K562 (cell line): Measurements from ENCODE around the gene AZU1. TPM values are rescaled to one million over a fixed set of nuclear protein-coding genes. Genes with fewer than 3 reads are reported as not detected.
A peak's percentile ranks its signal among the peaks of the same experiment; 100 is the strongest.

ENCODE experiments used
- CBX1 ChIP-seq: sonication (generic); IDR thresholded peaks from 2 replicates; pipeline ENCODE4 v1.6.1; 2016; ENCODE audit warnings: antibody characterized with exemption, low read depth, mild to moderate bottlenecking
- EZH2 ChIP-seq: IDR thresholded peaks from 2 replicates; pipeline ENCODE4 v1.6.1; 2012; ENCODE audit warnings: low read depth, mild to moderate bottlenecking, inconsistent platforms, low read length, borderline replicate concordance
- GATAD2A ChIP-seq: fragments of 450-650 bp; IDR thresholded peaks from 2 replicates; pipeline ENCODE4 v1.6.1; 2017
- KDM5B ChIP-seq: fragments of 200-600 bp; sonication (generic); IDR thresholded peaks from 2 replicates; pipeline ENCODE4 v1.6.1; 2012; ENCODE audit warnings: low read depth, mild to moderate bottlenecking, moderate library complexity, low read length, control low read depth, inconsistent platforms; ENCODE audit not compliant: insufficient replicate concordance
- MAFF ChIP-seq: IDR thresholded peaks from 2 replicates; pipeline ENCODE4 v1.6.1; 2012; ENCODE audit warnings: low read length, improper control_type of control experiment
- MEIS2 ChIP-seq: fragments of 450-650 bp; IDR thresholded peaks from 2 replicates; pipeline ENCODE4 v1.6.1; 2014; ENCODE audit warnings: mild to moderate bottlenecking; ENCODE audit not compliant: partially characterized antibody
- MTF1 ChIP-seq: fragments of 250-450 bp; sonication (Bioruptor Pico); IDR thresholded peaks from 2 replicates; pipeline ENCODE4 v1.9.0; 2021; ENCODE audit warnings: moderate library complexity, mild to moderate bottlenecking, inconsistent platforms, borderline replicate concordance
- NR2F6 ChIP-seq: fragments of 450-650 bp; formaldehyde crosslinking; IDR thresholded peaks from 2 replicates; pipeline ENCODE4 v1.4.0; 2020; ENCODE audit warnings: mild to moderate bottlenecking
- POLR2A ChIP-seq: fragments of 450-650 bp; conservative IDR thresholded peaks from 2 replicates; pipeline ENCODE4 v1.6.1; 2016
- POLR2AphosphoS5 ChIP-seq: IDR thresholded peaks from 2 replicates; pipeline ENCODE4 v1.6.1; 2011; ENCODE audit warnings: mild to moderate bottlenecking, low read depth, low read length, moderate library complexity; ENCODE audit not compliant: control insufficient read depth, insufficient read depth
- RBFOX2 ChIP-seq: fragments of 200-400 bp; formaldehyde crosslinking; IDR thresholded peaks from 2 replicates; pipeline ENCODE4 v1.6.1; 2017; ENCODE audit warnings: low read depth, mild to moderate bottlenecking, low read length, moderate library complexity
- SMARCA5 ChIP-seq: fragments of 450-650 bp; IDR thresholded peaks from 2 replicates; pipeline ENCODE4 v1.6.1; 2016
- SRSF9 ChIP-seq: fragments of 200-400 bp; formaldehyde crosslinking; IDR thresholded peaks from 2 replicates; pipeline ENCODE4 v1.6.1; 2017; ENCODE audit warnings: low read depth, low read length, borderline replicate concordance
- ZBTB8A ChIP-seq: fragments of 450-650 bp; IDR thresholded peaks from 2 replicates; pipeline ENCODE4 v1.6.1; 2018; ENCODE audit warnings: mild to moderate bottlenecking, moderate library complexity; ENCODE audit not compliant: partially characterized antibody
- ZNF224 ChIP-seq: sonication (generic); formaldehyde crosslinking; IDR thresholded peaks from 2 replicates; pipeline ENCODE4 v1.8.0; 2022; ENCODE audit warnings: mild to moderate bottlenecking, missing genetic modification reagents
- polyA plus RNA-seq, 8 experiments: library from polyadenylated mRNA; depleted of rRNA in 4 of 8; stranded (reverse) in 5 of 8; unstranded in 3 of 8; fragments of >200 nt; fragmentation: Nextera tagmentation in 2 of 8; fragmentation: Illumina TruSeq in 1 of 8; extraction: Ambion mirVana in 2 of 8; extraction: Trizol in 1 of 8; gene quantifications; 2 replicates each; pipeline versions ENCODE4 v1.2.1 to v1.2.3, GENCODE V29; 2011 to 2014; ENCODE audit warnings: inconsistent platforms in 1 of 8, missing spikeins in 1 of 8
- total RNA-seq, 7 experiments: library from RNA; depleted of rRNA in 6 of 7; stranded (reverse); fragments of >200 nt in 6 of 7; fragmentation: Illumina TruSeq in 2 of 7; extraction: Trizol in 2 of 7; gene quantifications; 2 replicates each; pipeline versions ENCODE4 v1.2.1 to v1.2.3, GENCODE V29; 2011 to 2021; ENCODE audit warnings: low replicate concordance in 1 of 7
- TF ChIP-seq, protein P1 (sequence below): fragments of 450-650 bp; IDR thresholded peaks from 2 replicates; pipeline ENCODE4 v1.7.0; 2016; ENCODE audit warnings: borderline replicate concordance
- TF ChIP-seq, protein P2 (sequence below): fragments of 450-650 bp; formaldehyde crosslinking; IDR thresholded peaks from 2 replicates; pipeline ENCODE4 v1.4.0; 2020; ENCODE audit warnings: mild to moderate bottlenecking, moderate library complexity
- TF ChIP-seq, protein P3 (sequence below): fragments of 450-650 bp; IDR thresholded peaks from 2 replicates; pipeline ENCODE4 v1.6.1; 2017; ENCODE audit warnings: antibody characterized with exemption, mild to moderate bottlenecking
- TF ChIP-seq, protein P4 (sequence below): fragments of 250-450 bp; sonication (Bioruptor Pico); IDR thresholded peaks from 2 replicates; pipeline ENCODE4 v1.9.0; 2021; ENCODE audit warnings: mild to moderate bottlenecking
- TF ChIP-seq, protein P5 (sequence below): fragments of 450-650 bp; IDR thresholded peaks from one replicate; pipeline ENCODE4 v1.6.1; 2018; ENCODE audit warnings: mild to moderate bottlenecking, moderate library complexity; ENCODE audit not compliant: partially characterized antibody

The AZU1 gene
- total and polyA plus RNA-seq, 9 of the 15 experiments (the other 6 are each of a cell fraction or from before 2014, with no cell fraction given), result 0.29 to 1.9 (median 0.59) TPM; not detected in 3

DNA sequence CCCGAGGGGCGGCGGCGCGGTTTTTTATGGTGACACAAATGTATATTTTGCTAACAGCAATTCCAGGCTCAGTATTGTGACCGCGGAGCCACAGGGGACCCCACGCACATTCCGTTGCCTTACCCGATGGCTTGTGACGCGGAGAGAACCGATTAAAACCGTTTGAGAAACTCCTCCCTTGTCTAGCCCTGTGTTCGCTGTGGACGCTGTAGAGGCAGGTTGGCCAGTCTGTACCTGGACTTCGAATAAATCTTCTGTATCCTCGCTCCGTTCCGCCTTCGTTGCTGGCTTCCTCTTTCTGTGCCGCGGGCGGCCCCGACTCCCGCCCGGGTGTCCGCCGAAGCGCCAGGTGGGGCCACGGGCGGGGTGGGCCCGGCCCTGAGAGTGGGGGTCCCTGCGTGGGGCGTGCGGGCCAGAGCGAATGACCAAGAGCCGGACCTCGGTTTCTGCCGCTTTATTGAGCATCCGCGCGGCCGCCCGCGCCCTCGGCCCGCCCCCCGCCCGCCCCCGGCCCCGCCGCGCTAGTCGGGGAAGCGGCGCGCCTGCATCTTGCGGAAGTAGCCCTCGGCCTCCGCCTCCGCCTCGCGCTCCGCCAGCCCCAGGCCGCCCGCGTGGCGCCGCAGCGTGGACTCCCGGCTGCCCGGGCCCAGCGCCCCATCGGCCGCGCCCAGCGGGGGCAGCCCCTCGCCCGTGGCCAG, 15.4 kb upstream of the AZU1 start (continued):
- TF ChIP-seq KDM5B (peak; percentile 36), POLR2A (peak; percentile 74), SRSF9 (no peak), MEIS2 (no peak), MTF1 (CRISPR knock-in tag) (no peak), MAFF (no peak), NR2F6 (CRISPR knock-in tag) (no peak), POLR2AphosphoS5 (0 out of 2 replicates have a peak, but pooled peaks have one; percentile 34), ZBTB8A (no peak), EZH2 (no peak), RBFOX2 (peak; percentile 58), ZNF224 (CRISPR knock-in tag) (no peak), GATAD2A (no peak), SMARCA5 (no peak), CBX1 (peak; percentile 55; the same call in 1 of the 2 replicates)
- TF ChIP-seq, protein P1, sequence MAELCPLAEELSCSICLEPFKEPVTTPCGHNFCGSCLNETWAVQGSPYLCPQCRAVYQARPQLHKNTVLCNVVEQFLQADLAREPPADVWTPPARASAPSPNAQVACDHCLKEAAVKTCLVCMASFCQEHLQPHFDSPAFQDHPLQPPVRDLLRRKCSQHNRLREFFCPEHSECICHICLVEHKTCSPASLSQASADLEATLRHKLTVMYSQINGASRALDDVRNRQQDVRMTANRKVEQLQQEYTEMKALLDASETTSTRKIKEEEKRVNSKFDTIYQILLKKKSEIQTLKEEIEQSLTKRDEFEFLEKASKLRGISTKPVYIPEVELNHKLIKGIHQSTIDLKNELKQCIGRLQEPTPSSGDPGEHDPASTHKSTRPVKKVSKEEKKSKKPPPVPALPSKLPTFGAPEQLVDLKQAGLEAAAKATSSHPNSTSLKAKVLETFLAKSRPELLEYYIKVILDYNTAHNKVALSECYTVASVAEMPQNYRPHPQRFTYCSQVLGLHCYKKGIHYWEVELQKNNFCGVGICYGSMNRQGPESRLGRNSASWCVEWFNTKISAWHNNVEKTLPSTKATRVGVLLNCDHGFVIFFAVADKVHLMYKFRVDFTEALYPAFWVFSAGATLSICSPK, result no peak
- TF ChIP-seq, protein P2, sequence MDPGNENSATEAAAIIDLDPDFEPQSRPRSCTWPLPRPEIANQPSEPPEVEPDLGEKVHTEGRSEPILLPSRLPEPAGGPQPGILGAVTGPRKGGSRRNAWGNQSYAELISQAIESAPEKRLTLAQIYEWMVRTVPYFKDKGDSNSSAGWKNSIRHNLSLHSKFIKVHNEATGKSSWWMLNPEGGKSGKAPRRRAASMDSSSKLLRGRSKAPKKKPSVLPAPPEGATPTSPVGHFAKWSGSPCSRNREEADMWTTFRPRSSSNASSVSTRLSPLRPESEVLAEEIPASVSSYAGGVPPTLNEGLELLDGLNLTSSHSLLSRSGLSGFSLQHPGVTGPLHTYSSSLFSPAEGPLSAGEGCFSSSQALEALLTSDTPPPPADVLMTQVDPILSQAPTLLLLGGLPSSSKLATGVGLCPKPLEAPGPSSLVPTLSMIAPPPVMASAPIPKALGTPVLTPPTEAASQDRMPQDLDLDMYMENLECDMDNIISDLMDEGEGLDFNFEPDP (CRISPR knock-in tag), result no peak
- TF ChIP-seq, protein P3, sequence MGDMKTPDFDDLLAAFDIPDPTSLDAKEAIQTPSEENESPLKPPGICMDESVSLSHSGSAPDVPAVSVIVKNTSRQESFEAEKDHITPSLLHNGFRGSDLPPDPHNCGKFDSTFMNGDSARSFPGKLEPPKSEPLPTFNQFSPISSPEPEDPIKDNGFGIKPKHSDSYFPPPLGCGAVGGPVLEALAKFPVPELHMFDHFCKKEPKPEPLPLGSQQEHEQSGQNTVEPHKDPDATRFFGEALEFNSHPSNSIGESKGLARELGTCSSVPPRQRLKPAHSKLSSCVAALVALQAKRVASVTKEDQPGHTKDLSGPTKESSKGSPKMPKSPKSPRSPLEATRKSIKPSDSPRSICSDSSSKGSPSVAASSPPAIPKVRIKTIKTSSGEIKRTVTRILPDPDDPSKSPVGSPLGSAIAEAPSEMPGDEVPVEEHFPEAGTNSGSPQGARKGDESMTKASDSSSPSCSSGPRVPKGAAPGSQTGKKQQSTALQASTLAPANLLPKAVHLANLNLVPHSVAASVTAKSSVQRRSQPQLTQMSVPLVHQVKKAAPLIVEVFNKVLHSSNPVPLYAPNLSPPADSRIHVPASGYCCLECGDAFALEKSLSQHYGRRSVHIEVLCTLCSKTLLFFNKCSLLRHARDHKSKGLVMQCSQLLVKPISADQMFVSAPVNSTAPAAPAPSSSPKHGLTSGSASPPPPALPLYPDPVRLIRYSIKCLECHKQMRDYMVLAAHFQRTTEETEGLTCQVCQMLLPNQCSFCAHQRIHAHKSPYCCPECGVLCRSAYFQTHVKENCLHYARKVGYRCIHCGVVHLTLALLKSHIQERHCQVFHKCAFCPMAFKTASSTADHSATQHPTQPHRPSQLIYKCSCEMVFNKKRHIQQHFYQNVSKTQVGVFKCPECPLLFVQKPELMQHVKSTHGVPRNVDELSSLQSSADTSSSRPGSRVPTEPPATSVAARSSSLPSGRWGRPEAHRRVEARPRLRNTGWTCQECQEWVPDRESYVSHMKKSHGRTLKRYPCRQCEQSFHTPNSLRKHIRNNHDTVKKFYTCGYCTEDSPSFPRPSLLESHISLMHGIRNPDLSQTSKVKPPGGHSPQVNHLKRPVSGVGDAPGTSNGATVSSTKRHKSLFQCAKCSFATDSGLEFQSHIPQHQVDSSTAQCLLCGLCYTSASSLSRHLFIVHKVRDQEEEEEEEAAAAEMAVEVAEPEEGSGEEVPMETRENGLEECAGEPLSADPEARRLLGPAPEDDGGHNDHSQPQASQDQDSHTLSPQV, result no peak
- TF ChIP-seq, protein P4, sequence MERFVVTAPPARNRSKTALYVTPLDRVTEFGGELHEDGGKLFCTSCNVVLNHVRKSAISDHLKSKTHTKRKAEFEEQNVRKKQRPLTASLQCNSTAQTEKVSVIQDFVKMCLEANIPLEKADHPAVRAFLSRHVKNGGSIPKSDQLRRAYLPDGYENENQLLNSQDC, result no peak
- TF ChIP-seq, protein P5, sequence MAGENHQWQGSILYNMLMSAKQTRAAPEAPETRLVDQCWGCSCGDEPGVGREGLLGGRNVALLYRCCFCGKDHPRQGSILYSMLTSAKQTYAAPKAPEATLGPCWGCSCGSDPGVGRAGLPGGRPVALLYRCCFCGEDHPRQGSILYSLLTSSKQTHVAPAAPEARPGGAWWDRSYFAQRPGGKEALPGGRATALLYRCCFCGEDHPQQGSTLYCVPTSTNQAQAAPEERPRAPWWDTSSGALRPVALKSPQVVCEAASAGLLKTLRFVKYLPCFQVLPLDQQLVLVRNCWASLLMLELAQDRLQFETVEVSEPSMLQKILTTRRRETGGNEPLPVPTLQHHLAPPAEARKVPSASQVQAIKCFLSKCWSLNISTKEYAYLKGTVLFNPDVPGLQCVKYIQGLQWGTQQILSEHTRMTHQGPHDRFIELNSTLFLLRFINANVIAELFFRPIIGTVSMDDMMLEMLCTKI, result no peak
